NCI-H82 treated with DMSO at 0.1 percent for 48 hours (cell line): ENCODE results near the gene ZDHHC11.

Experiments used
- DNase-seq: peaks from one replicate; lab custom pipeline; 2025; ENCODE audit not compliant: unreplicated experiment; lab: John Stamatoyannopoulos, UW

ZDHHC11 gene, protein sequence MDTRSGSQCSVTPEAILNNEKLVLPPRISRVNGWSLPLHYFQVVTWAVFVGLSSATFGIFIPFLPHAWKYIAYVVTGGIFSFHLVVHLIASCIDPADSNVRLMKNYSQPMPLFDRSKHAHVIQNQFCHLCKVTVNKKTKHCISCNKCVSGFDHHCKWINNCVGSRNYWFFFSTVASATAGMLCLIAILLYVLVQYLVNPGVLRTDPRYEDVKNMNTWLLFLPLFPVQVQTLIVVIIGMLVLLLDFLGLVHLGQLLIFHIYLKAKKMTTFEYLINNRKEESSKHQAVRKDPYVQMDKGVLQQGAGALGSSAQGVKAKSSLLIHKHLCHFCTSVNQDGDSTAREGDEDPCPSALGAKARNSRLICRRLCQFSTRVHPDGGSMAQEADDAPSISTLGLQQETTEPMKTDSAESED

DNA sequence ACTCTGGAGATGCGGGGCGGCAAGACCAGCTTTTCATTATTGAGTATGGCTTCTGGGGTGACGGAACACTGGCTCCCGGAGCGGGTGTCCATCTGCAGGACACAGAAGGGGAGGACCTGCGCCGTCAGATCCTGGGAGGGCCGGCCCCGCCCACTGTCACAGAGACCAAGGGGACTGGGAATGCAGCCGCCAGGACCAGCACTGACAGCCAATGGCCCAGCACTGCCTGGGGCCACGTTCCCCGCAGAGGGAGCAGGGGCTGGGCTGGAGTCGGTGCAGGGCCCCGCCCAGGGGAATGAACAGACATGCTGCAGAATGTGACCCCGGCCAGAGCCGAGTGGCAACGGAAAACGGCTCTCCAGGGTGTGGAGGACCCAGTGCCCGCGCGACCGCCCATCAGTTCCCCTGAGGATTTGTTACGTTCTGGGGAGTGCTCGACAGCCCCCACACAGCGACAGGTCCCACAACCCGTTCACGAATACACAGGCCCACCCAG is at the start of gene ZDHHC11:
ZDHHC11 (minus strand) TSS at position 476 of the 496 bp plus-strand sequence; CDS start at position 92, 384 bp downstream.
- DNase-seq, result no peak

DNA sequence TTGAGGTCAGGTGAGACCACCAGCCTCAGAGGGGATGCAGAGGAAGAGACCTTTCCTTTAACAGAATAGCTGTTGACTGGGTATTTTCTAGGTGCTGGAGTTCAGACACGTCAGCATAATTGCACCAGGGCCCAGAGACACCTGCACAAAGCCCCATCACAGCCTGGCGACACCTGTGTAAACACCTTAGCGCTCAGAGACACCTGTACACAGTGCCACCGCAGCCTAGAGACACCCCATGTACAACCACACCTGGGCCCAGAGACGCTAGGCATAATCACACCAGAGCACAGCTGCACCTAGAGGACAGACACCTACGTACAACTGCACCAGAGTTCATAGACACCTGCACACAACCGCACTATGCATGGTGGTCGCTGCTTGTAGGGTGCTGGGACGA is 42.9 kb upstream of the ZDHHC11 start:
- no peak for DNase-seq

DNA sequence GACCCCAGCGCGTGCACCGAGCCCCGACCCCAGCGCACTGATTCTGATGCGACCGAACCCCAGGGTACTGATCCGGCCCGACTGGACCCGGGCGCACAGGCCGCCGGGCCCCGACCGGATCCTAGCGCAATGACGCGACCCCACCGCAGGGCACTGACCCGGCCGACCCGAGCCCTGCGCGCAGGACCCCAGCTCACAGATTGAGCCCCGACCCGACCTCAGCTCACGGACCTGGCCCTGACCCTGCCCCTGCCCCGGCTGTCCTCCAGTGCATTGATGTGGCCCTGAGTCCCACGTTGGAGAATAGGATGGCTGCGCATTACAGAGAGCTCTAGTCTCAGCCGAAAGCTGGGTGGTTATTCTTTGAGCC is 42.3 kb upstream of the ZDHHC11 start:
- DNase-seq, result no peak

DNA sequence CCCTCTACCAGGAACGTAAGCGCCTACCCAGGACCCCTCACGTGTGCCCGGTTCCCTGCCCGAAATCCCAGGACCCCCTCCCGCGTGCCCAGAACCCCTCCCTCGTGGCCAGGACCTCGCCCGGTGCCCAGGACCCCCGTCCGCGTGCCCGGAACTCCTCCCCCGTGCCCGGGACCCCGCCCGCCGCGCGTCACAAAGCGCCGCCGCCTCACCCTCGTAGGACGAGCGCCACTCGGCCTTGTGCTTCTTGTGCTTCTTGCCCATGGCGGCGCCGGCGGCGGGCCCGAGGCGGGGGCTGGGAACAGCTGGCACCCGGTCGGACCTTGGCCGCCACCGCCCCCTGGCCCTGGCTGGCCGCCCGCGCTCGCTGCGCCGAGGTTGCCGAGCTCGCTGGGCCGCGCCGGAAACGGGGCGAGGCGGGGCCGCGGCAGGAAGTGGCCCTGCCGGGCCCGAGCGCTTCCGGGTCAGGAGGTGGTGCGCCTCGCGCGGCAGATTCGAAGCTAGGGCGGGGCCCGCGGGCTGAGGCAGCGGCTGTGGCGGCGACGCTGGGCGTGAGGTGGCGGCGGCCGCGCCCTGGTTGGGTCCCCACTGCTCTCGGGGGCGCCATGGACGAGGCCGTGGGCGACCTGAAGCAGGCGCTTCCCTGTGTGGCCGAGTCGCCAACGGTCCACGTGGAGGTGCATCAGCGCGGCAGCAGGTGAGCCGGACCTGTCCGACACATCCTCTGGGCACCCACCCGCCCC is 41.8 kb upstream of the ZDHHC11 start, which contains the start of the genes BRD9 and TRIP13:
BRD9 (minus strand) TSS at position 408 of the 743 bp plus-strand sequence; CDS start at position 264, 144 bp downstream.
TRIP13 (plus strand) TSS at position 491 of the 743 bp plus-strand sequence; CDS start at position 606, 115 bp downstream.
- DNase-seq, result no peak

DNA sequence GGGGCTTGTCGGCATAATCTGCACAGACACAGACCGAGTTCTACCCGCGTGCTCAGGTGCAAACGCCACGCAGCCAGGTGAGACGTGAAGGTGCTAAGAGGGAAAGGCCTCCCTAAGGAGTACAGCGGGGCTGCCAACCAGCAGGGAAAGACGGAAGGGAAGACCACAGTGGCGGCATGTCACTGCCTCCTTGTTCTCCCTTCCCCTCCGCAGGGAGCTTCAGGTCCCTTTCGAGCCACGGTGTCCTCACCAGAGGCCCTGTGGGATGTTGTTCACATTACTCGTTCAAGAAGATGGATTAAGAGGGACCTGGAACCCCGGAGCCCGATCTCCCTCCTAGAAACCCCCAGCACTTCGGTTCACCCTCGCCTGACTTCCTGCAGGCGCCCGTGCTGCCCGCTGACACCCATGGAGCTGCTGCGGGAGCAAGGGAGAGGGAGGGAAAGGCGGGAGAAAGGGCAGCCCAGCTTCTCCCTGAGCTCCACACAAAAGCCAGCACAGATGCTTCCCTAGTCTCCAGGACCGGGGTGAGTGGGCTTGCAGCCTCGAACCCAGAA is 41.1 kb upstream of the ZDHHC11 start:
- no peak for DNase-seq

DNA sequence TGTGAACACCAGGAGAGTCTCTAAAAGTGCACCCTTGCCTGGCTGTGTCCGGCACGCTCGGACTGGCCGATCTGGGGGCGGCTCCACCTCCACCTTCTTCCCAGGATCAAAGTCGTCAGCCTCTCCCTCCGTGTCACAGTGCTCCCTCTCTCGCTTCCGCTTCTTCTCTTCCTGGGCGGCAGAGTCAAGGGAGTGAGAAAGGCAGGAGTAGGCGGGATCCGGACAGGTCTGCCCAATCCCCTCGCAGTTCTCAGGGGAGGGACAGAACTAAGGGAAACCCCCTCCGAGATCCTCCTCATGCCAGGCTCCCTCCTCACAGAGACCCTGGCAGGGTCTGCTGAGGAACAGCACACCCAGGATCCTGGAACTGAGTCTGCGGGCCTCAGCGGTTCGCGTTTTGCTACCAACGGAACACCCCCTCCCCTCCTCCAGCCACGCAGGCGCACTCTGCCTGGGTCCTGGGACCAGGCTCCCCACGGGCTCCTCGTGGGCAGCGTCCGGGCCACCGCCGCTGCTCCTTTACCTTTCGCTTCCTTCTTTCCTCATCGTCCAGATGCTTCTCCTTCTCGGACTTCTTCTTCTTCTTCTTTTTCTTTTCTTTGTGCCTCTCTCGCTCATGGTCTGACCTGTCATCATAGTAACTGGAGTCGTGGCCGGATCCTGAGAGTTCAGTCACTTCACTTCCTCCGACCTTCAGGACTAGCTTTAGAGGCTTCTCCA is 40.5 kb upstream of the ZDHHC11 start:
- DNase-seq, result no peak

DNA sequence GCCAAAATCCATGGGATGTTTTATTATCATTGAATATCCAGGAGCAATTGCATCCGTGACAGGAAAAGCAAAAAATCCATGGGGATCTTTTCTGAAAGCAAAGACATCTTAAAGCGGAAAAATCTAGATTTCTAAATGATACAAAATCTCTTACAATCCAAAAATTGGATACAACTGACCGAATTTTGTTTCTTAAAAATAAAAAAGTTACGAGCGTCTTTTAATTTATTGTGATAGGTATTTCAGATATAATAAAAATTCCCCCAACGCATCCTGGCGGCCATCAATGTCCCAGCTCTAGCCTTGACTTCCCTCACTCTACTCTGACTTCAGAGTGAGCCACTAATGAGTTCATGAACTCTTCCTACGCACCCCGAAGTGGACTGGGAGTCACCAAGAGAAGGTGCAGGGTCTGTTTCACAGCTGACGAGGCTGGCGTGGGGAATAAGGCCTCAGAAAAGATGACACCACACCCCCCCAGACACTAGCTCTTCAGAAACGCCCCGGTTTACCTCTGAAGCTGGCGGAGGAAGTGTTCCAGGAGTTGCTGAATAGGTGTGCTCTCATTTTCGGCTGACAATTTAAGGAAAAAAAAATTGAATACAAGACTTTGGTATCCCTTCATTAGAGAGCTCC is 38.4 kb upstream of the ZDHHC11 start:
- no peak for DNase-seq

DNA sequence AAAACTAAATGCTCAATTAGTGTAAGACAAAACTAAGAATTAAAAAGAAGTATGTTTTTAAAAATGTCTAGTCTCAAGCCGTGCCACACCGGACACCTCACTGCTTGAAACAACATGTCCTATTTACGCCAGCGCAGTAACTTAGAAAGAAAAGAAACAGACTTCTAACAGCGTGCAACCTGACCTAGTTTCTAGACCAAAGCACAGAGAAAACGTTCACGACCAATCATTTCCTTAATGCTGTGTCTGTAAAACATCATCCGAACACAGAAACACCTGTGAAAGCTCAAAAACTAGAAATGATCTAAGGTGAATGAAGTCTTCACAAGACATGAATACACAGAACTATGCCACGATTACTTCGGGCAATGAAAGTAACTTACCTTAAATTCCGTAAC is 37.9 kb upstream of the ZDHHC11 start:
- DNase-seq, result no peak

DNA sequence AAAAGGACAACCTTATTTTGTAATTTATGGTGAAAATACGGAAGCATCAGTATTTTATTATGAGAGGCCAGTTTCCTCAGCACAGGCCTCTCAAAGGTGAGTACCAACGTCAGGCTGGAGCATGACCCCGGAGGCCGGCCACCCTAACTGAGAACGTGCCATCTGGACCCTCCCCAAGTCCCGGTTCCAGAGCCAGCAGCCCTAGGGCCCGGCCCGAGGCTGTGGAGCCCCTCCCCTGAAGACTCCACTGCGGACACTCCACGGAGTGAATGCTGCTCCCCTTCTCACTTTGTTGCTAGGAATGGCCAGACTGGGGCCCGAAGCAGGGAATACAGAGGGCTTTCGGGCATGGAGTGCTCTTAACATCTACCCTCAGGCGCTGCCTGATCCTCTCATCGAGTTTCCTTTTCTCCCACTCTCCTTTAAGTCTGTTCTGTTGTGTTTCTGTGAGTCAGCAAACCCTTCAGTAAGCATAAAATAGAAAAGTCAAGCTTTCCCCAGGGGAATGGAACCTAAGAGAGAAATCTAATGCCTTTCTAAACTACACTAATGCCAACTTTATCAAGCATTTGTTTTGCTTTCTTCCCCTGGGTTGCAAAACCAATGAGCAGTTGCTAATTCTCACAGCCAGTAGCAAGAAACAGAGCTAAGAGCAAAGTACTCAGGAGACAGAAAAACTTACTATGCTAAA is 37.3 kb upstream of the ZDHHC11 start:
- DNase-seq, result no peak

DNA sequence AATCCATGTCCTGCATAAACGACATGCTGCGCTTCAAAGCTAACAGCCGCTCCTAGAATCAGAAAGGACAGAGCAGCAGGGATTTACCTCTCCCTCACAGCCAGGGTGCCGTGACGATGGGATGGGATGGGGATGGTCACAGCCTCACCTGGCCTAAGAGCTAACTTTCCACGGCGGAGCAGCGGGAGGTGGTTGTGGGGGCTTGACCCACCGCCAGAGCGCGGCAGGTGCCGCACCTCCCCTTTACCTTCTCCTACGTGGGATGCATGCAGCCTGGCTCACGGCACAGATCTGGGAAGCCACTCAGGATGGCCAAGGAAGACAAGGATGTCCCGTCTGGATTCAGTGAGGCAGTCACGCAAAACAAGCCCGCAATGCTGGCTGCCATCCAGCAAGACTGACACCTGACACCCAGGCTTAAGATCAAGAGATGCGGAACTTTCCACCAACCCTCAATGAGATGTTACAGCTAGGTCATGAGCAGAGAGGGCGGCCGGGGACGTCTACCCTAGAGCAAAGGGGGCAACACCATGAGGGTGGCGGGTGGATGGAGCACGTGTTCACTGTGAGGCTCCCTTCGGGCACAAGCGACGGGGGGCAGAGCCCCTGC is 36.0 kb upstream of the ZDHHC11 start:
- no peak for DNase-seq

DNA sequence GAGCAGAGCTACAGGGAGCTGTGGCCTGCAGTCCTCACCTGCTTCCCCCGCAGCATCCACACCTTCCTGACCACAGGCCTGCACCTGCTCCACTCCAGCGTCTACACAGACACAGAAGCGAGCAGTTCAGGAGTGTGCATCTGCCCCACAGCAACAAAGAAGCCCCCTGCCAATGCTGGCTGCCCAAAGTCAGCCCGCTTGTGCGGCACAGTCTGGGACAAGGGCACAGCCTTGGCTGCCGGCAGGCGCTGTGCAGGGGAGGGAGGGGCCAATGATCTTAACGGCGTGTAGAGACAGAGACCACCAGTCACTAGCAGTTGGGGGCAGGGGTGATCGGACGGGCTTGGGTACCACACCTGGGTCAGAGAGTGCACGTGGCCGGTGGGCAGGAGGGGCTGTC is 35.2 kb upstream of the ZDHHC11 start:
- no peak for DNase-seq

DNA sequence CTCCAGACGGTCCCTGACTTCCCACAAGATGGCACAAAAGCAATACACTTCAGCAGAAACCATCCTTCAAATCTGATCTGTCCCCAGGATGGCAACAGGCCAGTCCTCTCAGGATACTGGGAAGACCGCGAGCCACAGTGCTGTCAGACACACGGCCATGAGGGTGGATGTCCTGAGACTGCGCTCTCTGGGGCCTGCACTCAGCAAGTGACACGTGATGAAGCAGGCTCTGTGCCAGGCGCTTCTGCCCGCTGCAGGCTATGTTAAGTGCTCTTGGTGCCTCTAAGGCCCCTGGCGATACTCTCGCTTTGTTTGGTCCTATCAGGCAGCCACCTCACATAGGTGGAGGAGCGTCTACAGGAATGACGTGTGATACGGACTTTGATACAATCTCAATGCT is 34.7 kb upstream of the ZDHHC11 start:
- DNase-seq, result no peak

DNA sequence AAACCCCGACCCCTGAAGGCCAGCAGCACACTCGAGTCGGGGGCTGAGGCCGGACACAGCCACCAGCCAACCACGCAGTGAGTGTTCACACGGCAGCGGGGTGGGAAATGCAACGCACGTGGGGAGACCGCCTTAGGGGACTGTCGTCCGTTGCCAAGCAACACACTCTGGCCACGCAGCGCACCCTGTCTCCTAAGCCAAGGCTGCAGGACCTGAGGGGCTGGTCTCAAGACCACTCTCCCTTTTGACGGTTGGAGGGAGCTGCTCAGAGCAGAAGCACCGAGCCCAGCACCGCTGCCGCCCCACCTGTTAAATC is 34.3 kb upstream of the ZDHHC11 start:
- no peak for DNase-seq

DNA sequence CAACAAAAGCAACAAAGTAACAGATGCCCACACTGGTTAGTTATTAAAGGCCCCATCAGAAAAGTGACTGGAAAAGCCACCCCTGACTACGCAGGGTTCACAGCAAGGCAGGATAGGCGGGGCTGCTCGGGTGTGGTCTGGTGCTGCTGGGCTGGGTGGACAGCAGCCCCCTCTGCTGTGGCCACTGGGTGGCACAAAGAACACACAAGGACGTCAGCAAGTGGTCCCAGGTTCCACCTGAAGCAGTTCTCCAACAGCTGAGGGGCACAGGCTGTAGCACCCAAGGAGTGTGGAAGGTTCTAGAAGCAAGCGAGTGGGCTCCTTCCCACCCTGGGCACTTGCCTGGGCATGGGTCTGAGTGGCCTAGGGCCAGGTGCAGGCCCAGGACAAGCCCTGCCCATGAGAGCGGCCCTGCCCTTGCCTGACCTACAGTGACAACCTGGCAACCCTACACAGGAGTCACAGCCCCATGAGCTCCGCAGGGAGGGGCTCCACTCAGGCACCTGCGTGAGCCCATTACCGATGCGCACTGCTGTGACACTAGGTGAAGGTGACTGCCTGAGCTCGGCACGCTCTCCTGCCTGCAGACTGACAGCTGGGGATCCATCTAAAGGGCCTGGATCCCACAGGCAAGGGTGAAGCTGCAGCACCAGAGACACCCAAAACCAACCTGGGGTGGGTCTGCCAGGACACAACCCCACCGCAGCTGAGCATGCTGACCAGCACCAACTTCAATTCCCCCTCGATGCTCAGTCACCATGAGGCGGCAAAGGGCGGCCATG is 33.8 kb upstream of the ZDHHC11 start:
- no peak for DNase-seq

DNA sequence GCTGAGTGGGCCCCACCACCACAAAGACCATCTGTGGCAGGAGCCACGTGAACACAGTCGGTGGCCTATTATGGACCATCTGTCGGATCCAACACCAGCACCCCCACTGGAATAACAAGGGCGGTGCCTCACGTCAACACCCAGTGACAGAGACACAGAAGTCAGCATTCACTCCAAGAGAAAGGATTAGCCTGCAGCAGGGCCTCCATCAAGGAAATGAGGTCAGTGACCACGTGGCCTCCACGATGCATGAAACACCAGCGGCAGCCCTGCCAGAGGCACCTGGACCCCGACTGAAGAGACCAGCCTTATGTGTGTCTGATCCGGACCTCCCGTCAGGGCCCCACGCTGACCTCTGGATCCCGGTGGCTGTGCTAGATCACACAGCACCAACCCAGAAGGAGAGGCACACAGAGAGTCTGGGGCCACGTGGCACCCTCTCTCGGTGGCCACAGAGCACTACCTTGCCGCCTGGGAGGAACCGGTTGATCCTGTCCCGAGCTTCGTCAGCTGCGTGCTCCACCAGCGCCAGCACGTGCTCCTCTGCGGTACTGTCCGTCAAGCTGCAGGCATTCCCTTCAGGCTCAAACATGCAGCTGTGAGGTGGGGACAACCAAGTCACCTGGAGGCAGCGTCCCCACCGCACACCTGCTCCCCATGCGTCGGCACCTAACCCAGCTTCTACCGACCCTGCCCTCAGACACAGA is 32.8 kb upstream of the ZDHHC11 start:
- no peak for DNase-seq

DNA sequence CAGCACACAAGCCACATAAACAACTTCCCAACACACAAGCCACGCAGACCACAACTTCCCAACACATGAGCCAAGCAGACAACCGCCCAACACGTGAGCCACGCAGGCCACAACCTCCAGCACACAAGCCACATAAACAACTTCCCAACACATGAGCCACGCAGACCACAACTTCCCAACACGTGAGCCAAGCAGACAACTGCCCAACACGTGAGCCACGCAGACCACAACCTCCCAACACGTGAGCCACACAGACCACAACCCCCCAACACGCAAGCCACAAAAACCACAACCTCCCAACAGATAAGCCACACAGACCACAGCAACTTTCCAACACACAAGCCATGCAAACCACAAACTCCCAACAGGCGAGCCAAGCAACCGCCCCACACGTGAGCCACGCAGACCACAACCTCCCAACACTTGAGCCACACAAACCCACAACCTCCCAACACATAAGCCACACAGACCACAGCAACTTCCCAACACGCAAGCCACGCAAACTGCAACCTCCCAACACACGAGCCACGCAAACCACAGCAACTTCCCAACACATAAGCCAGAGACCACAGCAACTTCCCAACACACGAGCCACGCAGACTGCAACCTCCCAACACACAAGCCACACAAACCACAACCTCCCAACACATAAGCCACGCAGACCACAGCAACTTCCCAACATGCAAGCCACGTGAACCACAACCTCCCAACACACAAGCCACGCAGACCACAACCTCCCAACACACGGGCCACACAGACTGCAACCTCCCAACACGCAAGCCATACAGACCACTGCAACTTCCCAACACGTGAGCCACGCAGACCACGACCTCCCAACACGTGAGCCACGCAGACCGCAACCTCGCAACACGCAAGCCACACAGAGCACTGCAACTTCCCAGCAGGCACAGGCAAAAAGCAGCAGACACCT is 31.7 kb upstream of the ZDHHC11 start:
- no peak for DNase-seq

DNA sequence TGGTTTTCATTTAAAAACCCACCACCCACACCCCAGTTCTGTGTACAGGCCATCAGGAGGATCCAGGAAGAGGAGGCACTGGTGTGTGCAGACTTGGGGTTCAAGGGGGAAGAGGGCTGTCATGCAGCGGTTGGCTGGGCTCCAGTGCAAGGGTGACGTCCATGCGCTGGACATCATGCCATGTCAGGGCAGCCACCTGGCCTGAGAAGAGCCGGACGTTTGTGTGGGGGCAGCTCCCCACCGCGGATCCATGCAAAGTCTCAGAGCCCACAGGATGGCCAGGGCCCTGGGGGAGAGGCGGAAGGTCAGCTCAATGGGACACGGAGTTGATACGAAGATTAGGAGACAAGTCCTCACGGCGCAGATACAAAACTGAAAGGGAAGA is 30.8 kb upstream of the ZDHHC11 start:
- no peak for DNase-seq
